GM18526 (cell line): ENCODE results near the gene FRY.

Source experiments
- POLR2A ChIP-seq: IDR thresholded peaks from 3 replicates; pipeline ENCODE4 v1.6.1; 2011; ENCODE audit not compliant: insufficient read length; ENCODE audit errors: extremely low read depth

The FRY gene

DNA sequence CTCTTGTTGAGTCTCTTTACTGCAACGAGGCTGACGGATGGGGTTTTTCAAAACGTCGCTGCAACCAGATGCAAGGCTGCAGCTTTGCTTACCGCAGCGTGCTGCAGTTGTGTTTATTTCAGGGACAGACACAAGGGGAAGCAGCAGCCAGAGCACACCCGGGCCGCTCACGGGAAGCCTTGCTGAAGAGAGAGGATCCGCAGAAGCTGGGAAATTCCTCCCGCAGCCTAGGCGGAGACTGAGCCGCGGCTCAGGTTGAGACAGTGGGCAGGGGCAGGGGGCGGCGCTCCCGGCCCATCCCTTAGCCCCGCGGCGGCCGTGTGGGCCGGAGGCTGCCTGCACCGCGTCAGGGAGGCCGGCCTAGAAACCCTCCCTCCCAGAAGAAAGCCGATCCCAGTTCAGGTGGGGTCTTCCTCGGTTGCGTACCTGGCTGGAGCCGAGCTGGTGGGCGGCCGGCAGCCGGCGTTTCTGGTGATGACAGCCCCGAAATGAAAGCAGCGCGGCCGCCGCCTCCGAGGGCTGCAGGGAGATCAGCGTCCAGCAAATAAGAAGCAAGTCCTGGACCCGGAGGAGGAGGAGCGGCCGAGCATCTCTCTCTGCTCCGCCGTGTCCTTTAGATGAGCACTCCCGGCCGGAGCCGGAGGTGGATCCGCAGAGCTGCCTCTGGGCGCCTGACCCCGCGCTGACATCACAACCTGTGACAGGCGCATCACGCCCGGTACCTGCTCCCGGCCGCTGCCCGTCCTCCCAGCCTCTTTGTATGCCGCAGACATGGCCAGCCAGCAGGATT, at the start of gene FRY:
FRY (plus strand) TSS at position 750 of the 790 bp plus-strand sequence; CDS start at position 772, 22 bp downstream.
- TF ChIP-seq POLR2A = no peak

DNA sequence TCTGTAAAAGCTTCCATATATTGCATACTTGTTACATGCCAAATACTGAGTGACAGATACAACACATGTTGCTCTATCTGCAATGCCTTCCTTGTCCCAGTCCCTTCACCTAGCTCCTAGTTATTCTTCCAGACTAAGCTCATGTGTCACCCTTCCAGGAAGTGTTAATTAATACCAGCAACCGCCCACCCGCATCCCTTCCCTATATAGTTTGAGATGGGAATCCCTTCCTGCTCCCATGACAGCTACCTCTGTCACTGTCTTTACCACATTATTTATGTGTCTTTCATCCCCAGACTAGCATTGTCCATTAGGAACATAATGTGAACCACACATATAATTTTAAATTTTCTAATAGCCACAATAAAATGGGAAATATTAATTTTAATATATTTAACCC, 49.5 kb upstream of the FRY start:
- TF ChIP-seq POLR2A = no peak

DNA sequence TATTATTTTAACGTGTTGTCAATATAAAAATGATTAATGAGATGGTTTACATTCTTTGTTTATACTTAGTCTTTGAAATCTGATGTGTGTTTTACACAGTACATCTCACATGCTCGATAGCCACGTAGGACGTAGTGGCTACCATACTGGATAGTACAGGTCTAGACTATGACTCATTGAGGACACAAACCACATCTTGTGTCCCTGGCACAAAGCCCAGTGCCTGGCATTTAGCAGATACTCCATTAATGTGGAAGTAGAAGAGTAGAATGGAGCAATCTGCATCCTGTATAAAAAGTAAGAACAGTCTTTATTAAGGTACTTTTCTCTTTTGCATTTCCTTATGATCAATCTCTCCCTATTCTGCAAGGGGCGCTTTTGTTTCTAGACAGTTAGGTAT, 49.0 kb upstream of the FRY start:
- TF ChIP-seq POLR2A = no peak

DNA sequence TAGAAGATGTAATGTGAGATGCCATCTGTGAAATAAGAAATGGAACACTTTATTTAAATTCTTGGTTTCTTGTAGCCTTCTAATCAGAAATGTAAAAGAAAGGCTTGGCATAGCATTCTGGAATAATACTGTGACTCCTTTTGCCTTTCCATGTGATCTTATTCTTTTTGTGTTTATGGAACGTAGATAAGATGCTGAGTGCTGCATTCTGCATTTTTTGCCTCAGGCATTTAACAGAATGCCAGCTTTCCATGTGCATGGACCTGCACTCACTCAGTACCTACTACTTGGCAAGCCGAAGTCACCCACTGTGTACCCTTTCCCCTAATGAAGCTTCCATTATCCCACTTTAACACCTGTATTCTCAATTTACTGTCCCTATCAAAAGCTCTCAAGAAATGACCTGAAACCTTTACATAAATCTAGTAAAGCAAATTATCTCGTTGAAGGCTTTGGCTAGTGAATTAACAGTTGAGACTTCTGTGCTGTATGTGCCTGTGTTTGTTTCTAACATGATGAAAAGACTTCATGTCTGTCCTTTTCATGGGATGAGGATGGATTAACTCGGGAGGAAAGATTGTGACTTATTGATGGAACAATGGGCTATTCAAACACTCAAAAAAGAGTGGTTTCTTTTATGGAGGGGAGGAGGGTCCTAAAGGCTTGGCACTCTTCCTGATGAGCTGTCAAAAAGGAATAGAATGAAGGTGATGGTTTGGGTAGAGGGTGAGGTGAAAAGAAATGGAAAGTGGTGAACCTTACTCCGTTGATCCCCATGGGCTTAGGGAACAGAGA, 44.7 kb upstream of the FRY start:
- TF ChIP-seq POLR2A = no peak

DNA sequence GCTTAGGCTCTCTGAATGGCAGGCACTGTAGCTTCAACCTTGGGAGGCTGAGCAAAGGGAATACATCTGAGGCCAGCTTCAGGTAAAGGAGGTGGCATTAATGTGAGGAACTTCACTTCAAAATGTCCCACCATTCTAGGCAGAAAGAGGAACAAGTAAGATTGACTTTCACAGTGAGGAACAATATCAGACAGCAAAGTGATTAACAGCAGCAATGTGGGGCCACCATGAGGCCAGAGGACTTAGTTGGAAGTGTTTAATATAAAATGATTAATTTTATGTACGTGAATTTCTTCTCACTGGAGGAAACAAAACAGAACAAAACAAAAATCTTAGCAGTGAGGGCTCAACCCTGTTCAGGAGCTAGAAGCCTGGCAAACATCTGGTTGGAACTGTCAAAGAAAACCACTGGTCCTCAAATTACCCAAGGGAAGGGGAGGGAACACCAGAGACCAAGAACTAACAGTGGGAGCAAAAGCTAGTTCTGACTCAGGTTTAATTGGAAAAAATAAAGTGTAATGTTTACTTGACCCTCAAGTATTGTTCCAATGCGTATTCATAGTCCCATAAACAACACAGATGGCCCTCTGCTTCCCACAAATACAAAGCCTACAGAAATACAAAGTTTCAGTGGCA, 43.9 kb upstream of the FRY start:
- TF ChIP-seq POLR2A = no peak

DNA sequence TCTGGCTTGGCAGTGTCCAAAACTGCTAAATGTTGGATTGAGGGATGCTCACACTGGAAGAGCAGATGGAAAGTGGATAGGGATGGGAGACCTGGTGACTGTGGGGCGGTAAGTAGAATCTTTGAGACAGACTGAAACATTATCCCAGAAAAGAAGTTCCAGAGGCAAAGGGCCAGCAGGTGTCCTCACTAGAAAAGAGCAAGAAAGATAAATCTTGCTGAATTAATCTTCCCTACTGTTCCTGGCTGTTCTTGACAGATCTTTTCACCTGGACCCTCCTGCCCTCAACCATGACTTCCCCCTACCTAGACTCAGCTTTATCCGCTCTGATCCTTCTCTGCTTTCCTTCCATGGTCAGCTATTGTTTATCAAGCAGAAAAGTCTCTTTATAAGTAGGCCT, 35.0 kb upstream of the FRY start:
- no peak for TF ChIP-seq POLR2A

DNA sequence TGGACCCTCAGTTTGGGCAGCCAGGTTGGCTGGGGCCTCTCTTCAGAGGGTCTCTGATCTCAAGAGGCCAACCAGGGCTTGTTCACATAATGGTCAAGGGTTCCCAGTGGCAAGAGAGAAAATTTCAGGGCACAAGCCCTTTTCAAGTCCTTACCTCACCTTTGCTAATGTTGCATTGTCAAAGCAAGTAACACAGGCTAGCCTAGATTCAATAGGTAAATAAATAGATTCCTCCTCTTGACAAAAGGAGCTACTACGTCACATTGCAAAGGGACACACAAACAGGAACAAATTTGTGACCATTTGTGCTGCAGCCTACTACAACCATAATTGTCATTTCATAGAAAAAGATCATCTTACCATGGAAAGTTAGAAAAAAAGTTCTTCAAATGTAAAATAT, 33.9 kb upstream of the FRY start:
- no peak for TF ChIP-seq POLR2A

DNA sequence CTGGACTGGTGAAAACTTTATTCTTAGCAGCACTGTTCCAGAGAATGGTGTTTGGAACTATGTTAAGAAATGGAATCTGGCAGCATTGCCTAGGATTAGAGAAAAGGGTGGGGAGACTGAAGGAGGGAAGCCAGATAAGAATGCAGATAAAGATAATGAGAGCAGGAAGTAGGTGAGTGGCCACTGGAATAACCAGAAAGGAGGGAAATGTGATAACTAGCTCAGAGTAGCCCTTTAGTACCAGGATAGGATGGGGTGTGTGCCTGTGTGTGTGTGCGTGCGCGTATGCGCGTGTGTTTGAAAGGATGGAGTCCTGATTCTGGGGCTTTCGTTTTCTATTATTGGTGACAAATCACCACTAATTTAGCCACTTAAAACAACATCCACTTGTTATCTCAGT, 33.4 kb upstream of the FRY start:
- TF ChIP-seq POLR2A = no peak

DNA sequence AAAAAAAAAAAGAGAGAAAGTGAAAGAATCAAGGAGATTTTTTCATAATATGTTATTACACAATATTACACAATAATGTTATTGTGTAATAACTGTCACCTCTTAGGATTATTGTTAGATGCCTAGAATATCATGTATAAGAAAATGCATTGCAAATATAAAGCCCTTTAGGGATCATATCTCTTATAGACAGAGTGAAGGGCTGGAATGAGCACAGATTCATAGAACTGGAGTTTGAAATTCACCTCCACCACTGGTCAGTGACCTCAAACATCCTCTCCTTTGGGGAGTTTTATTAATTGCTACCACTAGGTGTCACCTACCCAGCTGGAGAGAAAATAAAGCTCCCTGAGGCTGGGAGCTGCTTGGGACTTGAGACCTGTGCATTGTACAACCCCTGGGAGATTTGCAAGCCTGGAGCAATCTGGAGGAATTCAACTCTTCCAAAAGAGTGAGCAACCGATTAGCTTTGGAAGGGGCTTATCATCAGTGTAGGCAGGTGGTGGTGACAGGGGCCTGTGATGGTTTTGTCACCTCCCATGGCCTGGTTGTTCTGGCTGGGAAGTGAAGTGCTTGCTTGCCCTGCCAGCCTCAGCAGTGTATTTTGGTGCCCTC, 30.3 kb upstream of the FRY start:
- no peak for TF ChIP-seq POLR2A

DNA sequence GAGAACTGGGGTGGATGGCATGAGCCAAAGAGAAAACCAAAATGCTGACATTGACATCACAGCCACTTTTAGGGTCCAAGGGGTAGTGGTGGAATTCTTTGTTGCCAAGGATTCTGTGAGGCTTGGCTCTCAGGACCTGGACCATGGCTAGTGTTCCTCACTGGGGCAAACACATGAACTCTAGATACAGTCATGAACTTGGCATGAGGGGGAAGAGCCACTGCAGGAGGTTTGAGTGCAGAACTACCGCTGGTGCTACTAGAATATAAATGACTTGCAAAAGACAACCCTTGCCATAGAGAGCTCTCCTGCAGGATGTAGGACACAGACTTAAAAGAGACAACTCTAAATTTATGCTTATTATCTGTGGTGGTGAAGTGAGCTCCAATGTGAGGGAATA, 29.8 kb upstream of the FRY start:
- TF ChIP-seq POLR2A = no peak

DNA sequence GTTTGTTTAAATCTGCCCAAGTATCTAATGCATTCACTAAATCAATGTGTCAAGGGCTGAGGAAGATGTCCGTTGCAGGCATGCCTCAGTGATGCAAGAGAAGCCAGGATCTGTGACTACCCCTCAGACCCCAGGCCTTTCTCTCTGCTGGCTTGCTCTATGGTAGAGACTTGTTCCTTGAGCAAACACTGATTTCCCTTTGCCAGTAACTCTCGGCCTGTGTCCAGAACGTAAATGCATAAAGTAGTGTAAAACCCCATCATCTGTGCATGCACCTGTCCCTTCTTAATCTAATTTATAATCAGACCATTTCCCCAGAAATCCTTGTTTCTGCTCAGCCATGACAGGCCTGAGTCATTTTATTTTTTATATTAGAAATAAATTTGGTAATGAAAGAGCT, 28.7 kb upstream of the FRY start:
- TF ChIP-seq POLR2A = no peak

DNA sequence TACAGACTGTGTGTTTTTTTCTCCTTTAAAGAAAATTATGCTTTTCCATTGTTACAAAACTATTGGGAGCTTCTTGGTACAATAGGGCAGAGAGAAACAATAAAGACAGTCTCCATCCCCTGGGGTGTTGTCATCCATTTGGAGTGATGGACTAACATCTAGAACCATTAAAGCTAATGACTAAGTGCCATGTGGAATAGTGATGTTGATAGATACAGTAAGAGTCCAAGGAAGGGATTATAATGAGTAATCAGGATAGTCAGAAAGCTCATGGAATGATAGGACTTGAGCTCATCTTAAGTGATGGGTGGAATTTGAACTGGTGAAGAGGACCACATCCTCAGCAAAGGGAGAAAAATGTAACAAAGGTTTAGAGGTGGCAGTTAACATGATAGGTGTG, 24.1 kb upstream of the FRY start:
- no peak for TF ChIP-seq POLR2A

DNA sequence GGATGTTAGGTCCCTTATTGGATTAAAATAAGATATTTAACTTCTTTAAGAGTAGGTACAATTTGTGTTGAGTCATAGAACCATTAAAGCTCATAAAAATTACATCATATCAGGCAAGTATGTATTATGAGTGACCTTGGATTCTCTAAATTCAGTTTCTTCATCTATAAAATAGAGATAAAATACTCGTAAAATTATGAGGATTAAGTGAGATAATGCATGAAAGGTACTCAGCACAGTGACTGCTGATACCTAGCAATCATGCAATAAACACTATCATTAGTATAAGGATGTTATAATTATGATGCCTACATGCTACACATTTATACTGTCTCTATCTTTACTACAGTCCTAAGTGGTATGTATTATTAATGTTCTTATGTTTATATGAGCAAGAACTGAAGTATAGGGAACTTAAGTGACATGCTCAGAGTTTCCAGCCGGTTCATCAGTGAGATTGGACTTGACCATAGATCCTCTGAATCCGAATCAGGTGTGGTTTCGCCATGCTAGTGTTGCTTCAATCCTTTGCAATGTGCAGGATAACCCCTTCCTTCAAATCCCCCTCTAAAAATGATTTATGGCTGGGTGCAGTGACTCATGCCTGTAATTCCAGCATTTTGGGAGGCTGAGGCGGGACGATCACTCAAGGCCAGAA, 22.9 kb upstream of the FRY start:
- TF ChIP-seq POLR2A = no peak

DNA sequence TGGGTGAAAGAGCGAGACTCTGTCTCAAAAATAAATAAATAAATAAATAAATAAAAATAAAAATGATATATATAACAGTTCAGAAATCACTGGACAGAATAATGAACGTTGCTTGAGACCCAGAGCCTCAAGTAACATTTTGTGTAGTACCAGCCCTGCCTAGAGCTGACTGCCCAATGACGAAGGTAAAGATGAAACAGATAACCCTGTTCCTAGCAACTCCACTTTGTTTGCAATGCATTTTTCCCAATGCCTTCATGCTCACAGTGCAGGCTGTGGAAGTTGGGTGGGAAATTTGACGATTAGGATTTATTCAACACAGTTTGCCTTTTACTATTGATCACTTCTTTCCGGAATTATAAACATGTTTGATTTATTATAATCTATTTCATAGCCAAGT, 22.2 kb upstream of the FRY start:
- TF ChIP-seq POLR2A = no peak

DNA sequence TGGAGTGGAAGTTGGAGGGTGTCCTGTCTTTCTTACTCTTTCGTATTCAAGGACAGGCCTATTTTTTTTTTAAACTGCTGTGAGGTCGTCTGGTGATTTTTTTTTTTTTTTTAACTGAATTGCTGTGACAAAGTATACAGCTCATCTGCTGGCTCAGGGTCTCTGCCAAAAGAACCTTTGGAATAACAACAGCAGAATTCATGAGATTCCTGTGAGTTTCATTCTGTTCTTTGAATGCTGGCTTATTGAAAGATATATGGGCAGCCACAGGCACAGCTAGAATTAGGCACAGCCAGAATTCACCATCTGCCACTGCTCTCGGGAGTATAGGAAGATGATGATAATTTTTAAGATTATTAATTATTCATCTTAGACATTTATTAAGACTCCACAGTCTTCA, 21.4 kb upstream of the FRY start:
- TF ChIP-seq POLR2A = no peak
